Neuron (in vitro differentiated cells): Measurements from ENCODE around the gene GDF2.

ENCODE experiments used
- H2AFZ ChIP-seq: one replicate; pipeline ENCODE4 v1.6.1; 2013; ENCODE audit warnings: low read depth, mild to moderate bottlenecking, inconsistent platforms, low read length, moderate library complexity
- H3K27me3 ChIP-seq: one replicate; pipeline ENCODE4 v1.6.1; 2013; ENCODE audit warnings: low read length; ENCODE audit not compliant: insufficient read depth
- H3K36me3 ChIP-seq: one replicate; pipeline ENCODE4 v1.6.1; 2013; ENCODE audit warnings: low read length; ENCODE audit not compliant: insufficient read depth
- H3K4me1 ChIP-seq: one replicate; pipeline ENCODE4 v1.6.1; 2013; ENCODE audit warnings: low read length; ENCODE audit not compliant: insufficient read depth
- H3K4me3 ChIP-seq: 2 replicates; pipeline ENCODE4 v1.5.1; 2013; ENCODE audit warnings: mild to moderate bottlenecking, low read length, moderate library complexity
- H3K9me3 ChIP-seq: one replicate; pipeline ENCODE4 v1.6.1; 2013; ENCODE audit warnings: low read length

The GDF2 gene

GRCh38 chr10:47296941-47297340, 25.3 kb upstream of the GDF2 start:
- no peaks in the 10 kb centered on the region for H3K9me3 ChIP-seq
- no peak overlapping the region for H2AFZ ChIP-seq
- H3K27me3 ChIP-seq: peaks cover 29% of the 10 kb centered on the region
- no peak overlapping the region for H3K4me3 ChIP-seq
- H3K4me1 ChIP-seq: peaks cover 16% of the 10 kb centered on the region
- H3K36me3 ChIP-seq: no peaks in the 10 kb centered on the region

GRCh38 chr10:47297866-47298540, 24.3 kb upstream of the GDF2 start:
- Histone ChIP-seq H3K9me3 (no peaks in the 10 kb centered on the region), H3K4me3 (no peak overlapping the region), H2AFZ (no peak overlapping the region), H3K36me3 (no peaks in the 10 kb centered on the region), H3K27me3 (peaks cover 31% of the 10 kb centered on the region), H3K4me1 (peaks cover 16% of the 10 kb centered on the region)

- no peaks in the 10 kb centered on the region for H3K9me3 ChIP-seq
- H2AFZ ChIP-seq: no peak overlapping the region
- no peaks in the 10 kb centered on the region for H3K36me3 ChIP-seq
- peaks cover 31% of the 10 kb centered on the region for H3K27me3 ChIP-seq
- peaks cover 16% of the 10 kb centered on the region for H3K4me1 ChIP-seq
- H3K4me3 ChIP-seq: no peak overlapping the region
Observed at GRCh38 chr10:47298715-47299114, 23.5 kb upstream of the GDF2 start.

- H3K27me3 ChIP-seq: peaks cover 31% of the 10 kb centered on the region
- H3K4me3 ChIP-seq: peak within 1 kb of the TSS; percentile 39
- no peaks in the 10 kb centered on the region for H3K9me3 ChIP-seq
- H3K4me1 ChIP-seq: peaks cover 16% of the 10 kb centered on the region
- H2AFZ ChIP-seq: peak within 1 kb of the TSS; percentile 9
- H3K36me3 ChIP-seq: no peaks in the 10 kb centered on the region
Observed at GRCh38 chr10:47299611-47300428, 22.4 kb upstream of the GDF2 start, which contains the start of gene GDF10. GDF10 (plus strand) TSS chr10:47300197; CDS start chr10:47300652, 455 bp downstream.

GRCh38 chr10:47300429-47300931, 21.8 kb upstream of the GDF2 start:
- Histone ChIP-seq H3K9me3 (no peaks in the 10 kb centered on the region), H3K36me3 (no peaks in the 10 kb centered on the region), H3K4me3 (peak overlapping the region; percentile 39), H3K4me1 (peaks cover 16% of the 10 kb centered on the region), H2AFZ (peak overlapping the region; percentile 9), H3K27me3 (peaks cover 31% of the 10 kb centered on the region)

GRCh38 chr10:47301833-47302232, 20.4 kb upstream of the GDF2 start:
- Histone ChIP-seq H3K36me3 (no peaks in the 10 kb centered on the region), H2AFZ (no peak overlapping the region), H3K9me3 (no peaks in the 10 kb centered on the region), H3K27me3 (peaks cover 31% of the 10 kb centered on the region), H3K4me3 (no peak overlapping the region), H3K4me1 (peaks cover 14% of the 10 kb centered on the region)

- Histone ChIP-seq H2AFZ (no peak overlapping the region), H3K9me3 (no peaks in the 10 kb centered on the region), H3K27me3 (peaks cover 31% of the 10 kb centered on the region), H3K36me3 (no peaks in the 10 kb centered on the region), H3K4me1 (peaks cover 8% of the 10 kb centered on the region), H3K4me3 (no peak overlapping the region)
Observed at GRCh38 chr10:47303105-47303504, 19.1 kb upstream of the GDF2 start.

GRCh38 chr10:47303866-47304265, 18.4 kb upstream of the GDF2 start:
- no peaks in the 10 kb centered on the region for H3K9me3 ChIP-seq
- H2AFZ ChIP-seq: no peak overlapping the region
- H3K27me3 ChIP-seq: peaks cover 27% of the 10 kb centered on the region
- no peaks in the 10 kb centered on the region for H3K36me3 ChIP-seq
- H3K4me3 ChIP-seq: no peak overlapping the region
- H3K4me1 ChIP-seq: peaks cover 5% of the 10 kb centered on the region

GRCh38 chr10:47305566-47305965, 16.7 kb upstream of the GDF2 start:
- Histone ChIP-seq H3K36me3 (no peaks in the 10 kb centered on the region), H2AFZ (no peak overlapping the region), H3K9me3 (no peaks in the 10 kb centered on the region), H3K4me3 (no peak overlapping the region), H3K27me3 (peaks cover 15% of the 10 kb centered on the region), H3K4me1 (peaks cover 3% of the 10 kb centered on the region)

GRCh38 chr10:47306387-47307210, 15.7 kb upstream of the GDF2 start:
- Histone ChIP-seq H3K4me1 (no peaks in the 10 kb centered on the region), H3K27me3 (peaks cover 5% of the 10 kb centered on the region), H3K36me3 (no peaks in the 10 kb centered on the region), H3K4me3 (no peak overlapping the region), H3K9me3 (no peaks in the 10 kb centered on the region), H2AFZ (no peak overlapping the region)

- no peak overlapping the region for H2AFZ ChIP-seq
- H3K36me3 ChIP-seq: no peaks in the 10 kb centered on the region
- H3K27me3 ChIP-seq: no peaks in the 10 kb centered on the region
- H3K4me3 ChIP-seq: no peak overlapping the region
- H3K4me1 ChIP-seq: no peaks in the 10 kb centered on the region
- no peaks in the 10 kb centered on the region for H3K9me3 ChIP-seq
Observed at GRCh38 chr10:47307381-47307780, 14.9 kb upstream of the GDF2 start.

- H3K4me3 ChIP-seq: no peak overlapping the region
- no peaks in the 10 kb centered on the region for H3K4me1 ChIP-seq
- no peaks in the 10 kb centered on the region for H3K27me3 ChIP-seq
- H3K36me3 ChIP-seq: no peaks in the 10 kb centered on the region
- H3K9me3 ChIP-seq: no peaks in the 10 kb centered on the region
- no peak overlapping the region for H2AFZ ChIP-seq
Observed at GRCh38 chr10:47308775-47309174, 13.5 kb upstream of the GDF2 start.
